Prostate gland (tissue), 2 donors: ENCODE results near the gene CAPN13. TPM values are rescaled to one million over a fixed set of nuclear protein-coding genes. Genes with fewer than 3 reads are reported as not detected.

Source experiments
- DNase-seq: peaks from one replicate; pipeline ENCODE4 v3.0.0-alpha.2; 2019; ENCODE audit warnings: low spot score
- H3K27ac ChIP-seq, 2 donors: fragments of 200-600 bp; sonication (generic); 2 replicates each; pipeline ENCODE4 v1.5.1; 2017 to 2019
- H3K27me3 ChIP-seq: fragments of 200-600 bp; sonication (generic); replicated peaks from 2 replicates; pipeline ENCODE4 v1.5.1; 2019; ENCODE audit not compliant: insufficient read depth
- H3K36me3 ChIP-seq, 2 donors: fragments of 200-600 bp; sonication (generic); 1 replicate in 1 of 2; 2 replicates in 1 of 2; pipeline versions ENCODE4 v1.5.1 to v1.8.1; 2017 to 2019
- H3K4me1 ChIP-seq: fragments of 200-600 bp; sonication (generic); replicated peaks from 2 replicates; pipeline ENCODE4 v1.5.1; 2019
- H3K4me3 ChIP-seq, 2 donors: fragments of 200-600 bp; sonication (generic); 2 replicates each; pipeline ENCODE4 v1.5.1; 2017 to 2019
- H3K9me3 ChIP-seq: fragments of 200-600 bp; sonication (generic); 2 replicates; pipeline ENCODE4 v1.5.1; 2017
- CTCF ChIP-seq, 4 experiments: fragments of 200-600 bp in 2 of 4; fragments of 450-650 bp in 2 of 4; sonication (generic) in 2 of 4; IDR thresholded peaks; 1 replicate in 3 of 4; 2 replicates in 1 of 4; pipeline ENCODE4 v1.5.1; 2016 to 2019; ENCODE audit warnings: antibody characterized with exemption in 4 of 4, mild to moderate bottlenecking in 2 of 4, moderate library complexity in 2 of 4
- POLR2A ChIP-seq: fragments of 450-650 bp; IDR thresholded peaks from one replicate; pipeline ENCODE4 v1.6.1; 2016; ENCODE audit warnings: antibody characterized with exemption, mild to moderate bottlenecking
- POLR2AphosphoS5 ChIP-seq: sonication (generic); formaldehyde crosslinking; IDR thresholded peaks from one replicate; pipeline ENCODE4 v1.6.1; 2017; ENCODE audit warnings: antibody characterized with exemption
- WGBS: methylation state at CpG from one replicate; pipeline ENCODE4 v1.1.5; 2018; 5-methylcytosine and 5-hydroxymethylcytosine counted together
- intact Hi-C: fragments of 100-400 bp; cut with DNase I; formaldehyde crosslinking; loops from one replicate; pipeline ENCODE4 v1.14.2; 2022
- total RNA-seq, 2 donors: library from RNA; depleted of rRNA; stranded (reverse); fragments of >200 nt; gene quantifications; one replicate each; pipeline ENCODE4 v1.1.0, GENCODE V29; 2016

Gene CAPN13
- total RNA-seq, 2 donors from 2014 or later = 2.0 to 5.7 TPM

GRCh38 chr2:30689496-30690125 is 117.6 kb downstream of the CAPN13 start:
- TF ChIP-seq POLR2AphosphoS5 (no peak), CTCF (IDR thresholded peaks at IDR 0.05) (no peak), POLR2A (no peak)
- H3K27me3 ChIP-seq = no peaks in the 10 kb centered on the region
- no peaks in the 10 kb centered on the region for H3K4me1 ChIP-seq
- no peak for DNase-seq
- 52% methylated on average over 5 of the region's 6 CpGs for WGBS
- H3K27ac ChIP-seq = peak overlapping the region in 1 of 2 donors; percentile 49
- H3K36me3 ChIP-seq = no peaks in the 10 kb centered on the region
- intact Hi-C loops = loop anchor here (10.0 kb wide), 1 partner anchor 185 kb away; no protein-coding TSS in a partner anchor
- no peaks in the 10 kb centered on the region for H3K9me3 ChIP-seq
- no peak overlapping the region for H3K4me3 ChIP-seq

GRCh38 chr2:30688956-30689401 is 118.3 kb downstream of the CAPN13 start:
- Histone ChIP-seq H3K4me1 (no peaks in the 10 kb centered on the region), H3K27me3 (no peaks in the 10 kb centered on the region), H3K9me3 (no peaks in the 10 kb centered on the region), H3K4me3 (no peak overlapping the region), H3K36me3 (no peaks in the 10 kb centered on the region), H3K27ac (no peak overlapping the region)
- 30% methylated on average over 4 of the region's 4 CpGs for WGBS
- DNase-seq = no peak
- TF ChIP-seq CTCF (IDR thresholded peaks at IDR 0.05) = no peak
- no peak for TF ChIP-seq POLR2A
- TF ChIP-seq POLR2AphosphoS5 = no peak
- intact Hi-C loops = loop anchor here (10.0 kb wide), 1 partner anchor 184 kb away; no protein-coding TSS in a partner anchor

- no peak overlapping the region for H3K27ac ChIP-seq
- intact Hi-C loops = loop anchor here (10.0 kb wide), 1 partner anchor 182 kb away; no protein-coding TSS in a partner anchor
- 17% methylated on average over 4 of the region's 4 CpGs for WGBS
These were observed 120.6 kb downstream of the CAPN13 start for GRCh38 chr2:30686669-30687068.

GRCh38 chr2:30686000-30686399 is 121.2 kb downstream of the CAPN13 start:
- Histone ChIP-seq H3K9me3 (no peaks in the 10 kb centered on the region), H3K27me3 (no peaks in the 10 kb centered on the region), H3K4me3 (no peak overlapping the region), H3K36me3 (no peaks in the 10 kb centered on the region), H3K4me1 (no peaks in the 10 kb centered on the region), H3K27ac (no peak overlapping the region)
- intact Hi-C loops = loop anchor here (10.0 kb wide), 1 partner anchor 181 kb away; no protein-coding TSS in a partner anchor
- no peak for DNase-seq
- 68% methylated on average over 2 of the region's 2 CpGs for WGBS
- TF ChIP-seq POLR2A = no peak
- TF ChIP-seq CTCF (IDR thresholded peaks at IDR 0.05) = no peak
- no peak for TF ChIP-seq POLR2AphosphoS5

More at GRCh38 chr2:30686669-30687068, 120.6 kb downstream of the CAPN13 start:
- H3K4me1 ChIP-seq = no peaks in the 10 kb centered on the region
- H3K27me3 ChIP-seq = no peaks in the 10 kb centered on the region
- TF ChIP-seq POLR2AphosphoS5 (peak; percentile 5), POLR2A (no peak)
- no peak overlapping the region for H3K4me3 ChIP-seq
- DNase-seq = no peak
- no peaks in the 10 kb centered on the region for H3K9me3 ChIP-seq
- no peaks in the 10 kb centered on the region for H3K36me3 ChIP-seq

- no peak overlapping the region for H3K27ac ChIP-seq
- no peaks in the 10 kb centered on the region for H3K9me3 ChIP-seq
- H3K4me3 ChIP-seq = no peak overlapping the region
- no peaks in the 10 kb centered on the region for H3K36me3 ChIP-seq
- intact Hi-C loops = loop anchor here (5.0 to 10.0 kb wide), 2 partner anchors 98 to 180 kb away; no protein-coding TSS in a partner anchor
- H3K4me1 ChIP-seq = no peaks in the 10 kb centered on the region
- no peaks in the 10 kb centered on the region for H3K27me3 ChIP-seq
- WGBS = 91% methylated on average over 3 of the region's 3 CpGs
- DNase-seq = no peak
- TF ChIP-seq CTCF (IDR thresholded peaks at IDR 0.05) (no peak), POLR2AphosphoS5 (no peak), POLR2A (no peak)
These were observed 122.2 kb downstream of the CAPN13 start for GRCh38 chr2:30684996-30685395.
